ENCODE measurements around the gene LHX3.

- no peak for TF ChIP-seq CTCF (conservative IDR thresholded peaks at IDR 0.05; ENCODE audit: low read length)
- no peak for TF ChIP-seq EZH2phosphoT487 (IDR thresholded peaks at IDR 0.05; ENCODE audit: borderline replicate concordance)
Observed at GRCh38 chr9:136225366-136225747, 20.4 kb upstream of the LHX3 start.
